Measurements from ENCODE around the gene PHF5A.

DNA sequence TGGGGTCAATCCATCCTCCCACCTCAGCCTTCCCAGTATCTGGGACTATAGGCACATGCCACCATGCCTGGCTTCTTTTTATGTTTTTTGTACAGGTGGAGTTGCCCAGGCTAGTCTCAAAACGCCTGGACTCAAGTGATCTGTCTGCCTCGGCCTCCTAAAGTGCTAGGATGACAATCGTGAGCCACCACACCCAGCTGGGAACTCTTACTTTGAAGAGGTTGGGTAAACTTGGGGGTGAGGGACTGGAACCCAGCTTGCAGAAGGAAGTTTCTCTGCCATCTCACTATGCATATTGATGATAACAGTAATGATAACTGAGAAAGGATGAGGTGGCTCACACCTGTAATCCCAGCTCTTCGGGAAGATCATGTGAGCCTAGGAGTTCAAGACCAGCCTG lies 36.3 kb upstream of the PHF5A start:
- TF ChIP-seq, protein P1, sequence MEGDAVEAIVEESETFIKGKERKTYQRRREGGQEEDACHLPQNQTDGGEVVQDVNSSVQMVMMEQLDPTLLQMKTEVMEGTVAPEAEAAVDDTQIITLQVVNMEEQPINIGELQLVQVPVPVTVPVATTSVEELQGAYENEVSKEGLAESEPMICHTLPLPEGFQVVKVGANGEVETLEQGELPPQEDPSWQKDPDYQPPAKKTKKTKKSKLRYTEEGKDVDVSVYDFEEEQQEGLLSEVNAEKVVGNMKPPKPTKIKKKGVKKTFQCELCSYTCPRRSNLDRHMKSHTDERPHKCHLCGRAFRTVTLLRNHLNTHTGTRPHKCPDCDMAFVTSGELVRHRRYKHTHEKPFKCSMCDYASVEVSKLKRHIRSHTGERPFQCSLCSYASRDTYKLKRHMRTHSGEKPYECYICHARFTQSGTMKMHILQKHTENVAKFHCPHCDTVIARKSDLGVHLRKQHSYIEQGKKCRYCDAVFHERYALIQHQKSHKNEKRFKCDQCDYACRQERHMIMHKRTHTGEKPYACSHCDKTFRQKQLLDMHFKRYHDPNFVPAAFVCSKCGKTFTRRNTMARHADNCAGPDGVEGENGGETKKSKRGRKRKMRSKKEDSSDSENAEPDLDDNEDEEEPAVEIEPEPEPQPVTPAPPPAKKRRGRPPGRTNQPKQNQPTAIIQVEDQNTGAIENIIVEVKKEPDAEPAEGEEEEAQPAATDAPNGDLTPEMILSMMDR (IDR thresholded peaks at IDR 0.05), result no peak
- TF ChIP-seq POLR2A (IDR thresholded peaks at IDR 0.05), result no peak

Measured in adrenal gland (tissue), 5 donors.